H9 (cell line): ENCODE data around the gene ZBTB20. TPM values are rescaled to one million over a fixed set of nuclear protein-coding genes. Genes with fewer than 3 reads are reported as not detected.

Source experiments
- DNase-seq: peaks from one replicate; pipeline ENCODE4 v3.0.0-alpha.2; 2017
- H2AFZ ChIP-seq: one replicate; pipeline ENCODE4 v1.6.1; 2013; ENCODE audit warnings: mild to moderate bottlenecking, low read length, control low read depth, moderate library complexity
- H2AK5ac ChIP-seq: 2 replicates; pipeline ENCODE4 v1.6.1; 2013; ENCODE audit warnings: low read length, control low read depth, mixed read lengths; ENCODE audit not compliant: insufficient read length
- H2BK120ac ChIP-seq: one replicate; pipeline ENCODE4 v1.6.1; 2013; ENCODE audit warnings: low read depth, mild to moderate bottlenecking, low read length, control low read depth, inconsistent platforms; ENCODE audit not compliant: poor library complexity, severe bottlenecking
- H2BK12ac ChIP-seq: 2 replicates; pipeline ENCODE4 v1.6.1; 2013; ENCODE audit warnings: low read length, control low read depth, mixed read lengths, low read depth; ENCODE audit not compliant: insufficient read length
- H2BK15ac ChIP-seq: 2 replicates; pipeline ENCODE4 v1.6.1; 2013; ENCODE audit warnings: low read depth, low read length, control low read depth
- H2BK20ac ChIP-seq: one replicate; pipeline ENCODE4 v1.6.1; 2013; ENCODE audit warnings: low read depth, mild to moderate bottlenecking, low read length, control low read depth, inconsistent platforms; ENCODE audit not compliant: poor library complexity, severe bottlenecking
- H2BK5ac ChIP-seq: 2 replicates; pipeline ENCODE4 v1.6.1; 2013; ENCODE audit warnings: low read length, control low read depth, mixed read lengths; ENCODE audit not compliant: insufficient read length
- H3K14ac ChIP-seq: 2 replicates; pipeline ENCODE4 v1.6.1; 2013; ENCODE audit warnings: low read length, control low read depth; ENCODE audit not compliant: insufficient read depth
- H3K18ac ChIP-seq: 2 replicates; pipeline ENCODE4 v1.6.1; 2013; ENCODE audit warnings: low read depth, mild to moderate bottlenecking, mixed read lengths, low read length, control low read depth; ENCODE audit not compliant: insufficient read length
- H3K23ac ChIP-seq: 2 replicates; pipeline ENCODE4 v1.6.1; 2013; ENCODE audit warnings: low read length, control low read depth, mixed read lengths, low read depth; ENCODE audit not compliant: insufficient read length
- H3K23me2 ChIP-seq: 2 replicates; pipeline ENCODE4 v1.6.1; 2013; ENCODE audit warnings: low read depth, mild to moderate bottlenecking, mixed read lengths, low read length, control low read depth; ENCODE audit not compliant: insufficient read length, poor library complexity, severe bottlenecking
- H3K27ac ChIP-seq: 2 replicates; pipeline ENCODE4 v1.5.1; 2013; ENCODE audit warnings: low read length, control low read depth, mixed read lengths, low read depth; ENCODE audit not compliant: insufficient read length
- H3K27me3 ChIP-seq: 2 replicates; pipeline ENCODE4 v1.6.1; 2013; ENCODE audit warnings: low read length, control low read depth, inconsistent platforms; ENCODE audit not compliant: insufficient read depth
- H3K4ac ChIP-seq: 2 replicates; pipeline ENCODE4 v1.6.1; 2013; ENCODE audit warnings: low read depth, mild to moderate bottlenecking, control low read depth, inconsistent platforms, low read length, moderate library complexity
- H3K4me1 ChIP-seq: 2 replicates; pipeline ENCODE4 v1.6.1; 2013; ENCODE audit warnings: low read length, control low read depth, inconsistent platforms; ENCODE audit not compliant: insufficient read depth
- H3K4me2 ChIP-seq: 2 replicates; pipeline ENCODE4 v1.6.1; 2013; ENCODE audit warnings: low read length, control low read depth, mixed read lengths; ENCODE audit not compliant: insufficient read length, insufficient read depth
- H3K56ac ChIP-seq: 2 replicates; pipeline ENCODE4 v1.6.1; 2013; ENCODE audit warnings: low read depth, mild to moderate bottlenecking, mixed read lengths, low read length, control low read depth; ENCODE audit not compliant: insufficient read length
- H3K79me1 ChIP-seq: 2 replicates; pipeline ENCODE4 v1.6.1; 2013; ENCODE audit warnings: low read depth, mild to moderate bottlenecking, moderate library complexity, low read length, control low read depth, inconsistent platforms; ENCODE audit not compliant: insufficient read depth, poor library complexity, severe bottlenecking
- H3K79me2 ChIP-seq: 2 replicates; pipeline ENCODE4 v1.6.1; 2013; ENCODE audit warnings: low read length, control low read depth, inconsistent platforms; ENCODE audit not compliant: insufficient read depth
- H3K9ac ChIP-seq: 2 replicates; pipeline ENCODE4 v1.6.1; 2013; ENCODE audit warnings: low read length, control low read depth, mixed read lengths; ENCODE audit not compliant: insufficient read length; ENCODE audit errors: extremely low read depth
- H3K9me3 ChIP-seq: one replicate; pipeline ENCODE4 v1.6.1; 2013; ENCODE audit warnings: low read depth, low read length, inconsistent platforms; ENCODE audit not compliant: control insufficient read depth
- H3T11ph ChIP-seq: one replicate; pipeline ENCODE4 v1.6.1; 2013; ENCODE audit warnings: mild to moderate bottlenecking, low read length, control low read depth, inconsistent platforms
- H4K20me1 ChIP-seq: one replicate; pipeline ENCODE4 v1.6.1; 2013; ENCODE audit not compliant: control insufficient read depth, insufficient read length, insufficient read depth
- H4K5ac ChIP-seq: 2 replicates; pipeline ENCODE4 v1.6.1; 2013; ENCODE audit warnings: low read depth, mild to moderate bottlenecking, mixed read lengths, low read length, control low read depth; ENCODE audit not compliant: insufficient read length
- H4K8ac ChIP-seq: replicated peaks from 2 replicates; pipeline ENCODE4 v1.6.1; 2013; ENCODE audit warnings: low read length, control low read depth, mixed read lengths, low read depth; ENCODE audit not compliant: insufficient read length
- H4K91ac ChIP-seq: 2 replicates; pipeline ENCODE4 v1.6.1; 2013; ENCODE audit warnings: low read depth, mild to moderate bottlenecking, moderate library complexity, mixed read lengths, low read length, control low read depth; ENCODE audit not compliant: insufficient read length
- H3K27ac Mint-ChIP-seq, 3 experiments: 2 replicates in 2 of 3; 3 replicates in 1 of 3; pipeline ENCODE4 v1.8.0; 2020 to 2021; ENCODE audit warnings: mixed read lengths in 3 of 3, mild to moderate bottlenecking in 1 of 3, moderate library complexity in 1 of 3
- H3K27me3 Mint-ChIP-seq: 2 replicates; pipeline ENCODE4 v1.8.0; 2021; ENCODE audit warnings: low read depth, mild to moderate bottlenecking, moderate library complexity, mixed read lengths
- H3K36me3 Mint-ChIP-seq, 3 experiments: 2 replicates in 2 of 3; 3 replicates in 1 of 3; pipeline ENCODE4 v1.8.0; 2020 to 2021; ENCODE audit warnings: low read depth in 3 of 3, mixed read lengths in 3 of 3; ENCODE audit not compliant: insufficient read depth in 1 of 3
- H3K4me1 Mint-ChIP-seq, 2 experiments: 2 replicates each; pipeline ENCODE4 v1.8.0; 2020; ENCODE audit warnings: mixed read lengths in 2 of 2
- H3K4me3 Mint-ChIP-seq, 2 experiments: 2 replicates in 1 of 2; 3 replicates in 1 of 2; pipeline ENCODE4 v1.8.0; 2020 to 2021; ENCODE audit warnings: mild to moderate bottlenecking in 2 of 2, mixed read lengths in 2 of 2, moderate library complexity in 1 of 2
- H3K9me3 Mint-ChIP-seq, 2 experiments: 2 replicates in 1 of 2; 3 replicates in 1 of 2; pipeline ENCODE4 v1.8.0; 2020; ENCODE audit warnings: mild to moderate bottlenecking in 2 of 2, mixed read lengths in 2 of 2, moderate library complexity in 1 of 2
- CTCF ChIP-seq: fragments of 200-600 bp; sonication (generic); conservative IDR thresholded peaks from 3 replicates; pipeline ENCODE4 v1.8.0; 2021; ENCODE audit warnings: antibody characterized with exemption, mild to moderate bottlenecking
- WGBS: extraction: QIAGEN DNeasy Blood & Tissue Kit; methylation state at CpG from one replicate; pipeline ENCODE4 v1.1.7; 2013; ENCODE audit warnings: missing lambda C conversion rate, low lambda C conversion rate, mixed read lengths; ENCODE audit not compliant: insufficient read length; ENCODE audit errors: extremely low coverage; 5-methylcytosine and 5-hydroxymethylcytosine counted together
- total RNA-seq: library from RNA; stranded (reverse); gene quantifications from 2 replicates; pipeline ENCODE4 v1.2.1, GENCODE V29; 2021

The ZBTB20 gene
- total RNA-seq, 1 experiment from 2014 or later = 0.70 TPM

DNA sequence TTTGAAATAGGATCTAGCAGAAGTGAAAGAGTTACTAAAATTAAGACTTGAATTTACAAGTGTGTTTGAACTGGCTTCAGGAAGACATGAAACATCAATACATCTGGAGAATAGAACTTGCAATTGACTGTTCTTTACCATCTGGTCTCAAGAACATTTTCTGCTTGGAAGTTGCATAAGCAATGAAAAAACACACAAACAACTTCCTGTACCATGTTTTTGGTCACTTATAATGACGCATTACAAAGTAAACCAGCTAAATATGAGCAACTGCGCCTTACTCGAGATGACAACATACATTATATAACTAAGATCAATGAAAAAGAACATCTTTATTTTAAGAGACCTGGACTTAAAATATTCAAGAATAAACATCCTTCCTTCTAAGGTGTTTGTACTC is 740.8 kb downstream of the ZBTB20 start:
- Histone ChIP-seq H4K20me1 (no peaks in the 10 kb centered on the region), H2BK120ac (no peak overlapping the region), H2BK15ac (no peak overlapping the region), H4K5ac (no peak overlapping the region), H3K79me1 (no peaks in the 10 kb centered on the region), H3K79me2 (no peaks in the 10 kb centered on the region), H2AFZ (no peak overlapping the region), H4K8ac (no peak overlapping the region), H3K23me2 (no peaks in the 10 kb centered on the region), H3K4me1 (peaks cover 17% of the 10 kb centered on the region; the same call in 1 of the 2 replicates), H3T11ph (no peak overlapping the region), H4K91ac (no peak overlapping the region), H2BK5ac (no peak overlapping the region), H3K9ac (no peak overlapping the region), H2BK20ac (no peak overlapping the region), H3K4ac (no peak overlapping the region), H3K9me3 (no peaks in the 10 kb centered on the region), H3K56ac (no peak overlapping the region), H3K27ac (no peak overlapping the region), H3K14ac (no peak overlapping the region), H3K27me3 (no peaks in the 10 kb centered on the region), H3K4me2 (no peak overlapping the region), H2AK5ac (no peak overlapping the region), H2BK12ac (no peak overlapping the region), H3K23ac (no peak overlapping the region), H3K18ac (no peak overlapping the region)
- no CpG with 5 or more reads among the region's 3 CpGs for WGBS
- TF ChIP-seq CTCF = no peak
- H3K4me3 Mint-ChIP-seq = no peak overlapping the region
- no peak overlapping the region for H3K27ac Mint-ChIP-seq
- DNase-seq = no peak
- no peaks in the 10 kb centered on the region for H3K9me3 Mint-ChIP-seq
- no peaks in the 10 kb centered on the region for H3K36me3 Mint-ChIP-seq
- peaks cover 30 to 33% of the 10 kb centered on the region in 2 experiments for H3K4me1 Mint-ChIP-seq
- no peaks in the 10 kb centered on the region for H3K27me3 Mint-ChIP-seq
